Gastrocnemius medialis (tissue), 4 donors: ENCODE measurements around the gene SRM.

Experiments used
- CTCF ChIP-seq, 5 experiments: fragments of 450-650 bp in 3 of 5; fragments of 200-600 bp in 2 of 5; sonication (generic) in 2 of 5; IDR thresholded peaks in 4 of 5; conservative IDR thresholded peaks in 1 of 5; 1 replicate in 4 of 5; 2 replicates in 1 of 5; pipeline ENCODE4 v1.5.1; 2016 to 2019; ENCODE audit warnings: antibody characterized with exemption in 5 of 5, mild to moderate bottlenecking in 3 of 5, moderate library complexity in 3 of 5
- POLR2A ChIP-seq, 2 donors: fragments of 450-650 bp; IDR thresholded peaks; one replicate each; pipeline ENCODE4 v1.6.1; 2017; ENCODE audit warnings: antibody characterized with exemption in 2 of 2, mild to moderate bottlenecking in 2 of 2, moderate library complexity in 2 of 2

DNA sequence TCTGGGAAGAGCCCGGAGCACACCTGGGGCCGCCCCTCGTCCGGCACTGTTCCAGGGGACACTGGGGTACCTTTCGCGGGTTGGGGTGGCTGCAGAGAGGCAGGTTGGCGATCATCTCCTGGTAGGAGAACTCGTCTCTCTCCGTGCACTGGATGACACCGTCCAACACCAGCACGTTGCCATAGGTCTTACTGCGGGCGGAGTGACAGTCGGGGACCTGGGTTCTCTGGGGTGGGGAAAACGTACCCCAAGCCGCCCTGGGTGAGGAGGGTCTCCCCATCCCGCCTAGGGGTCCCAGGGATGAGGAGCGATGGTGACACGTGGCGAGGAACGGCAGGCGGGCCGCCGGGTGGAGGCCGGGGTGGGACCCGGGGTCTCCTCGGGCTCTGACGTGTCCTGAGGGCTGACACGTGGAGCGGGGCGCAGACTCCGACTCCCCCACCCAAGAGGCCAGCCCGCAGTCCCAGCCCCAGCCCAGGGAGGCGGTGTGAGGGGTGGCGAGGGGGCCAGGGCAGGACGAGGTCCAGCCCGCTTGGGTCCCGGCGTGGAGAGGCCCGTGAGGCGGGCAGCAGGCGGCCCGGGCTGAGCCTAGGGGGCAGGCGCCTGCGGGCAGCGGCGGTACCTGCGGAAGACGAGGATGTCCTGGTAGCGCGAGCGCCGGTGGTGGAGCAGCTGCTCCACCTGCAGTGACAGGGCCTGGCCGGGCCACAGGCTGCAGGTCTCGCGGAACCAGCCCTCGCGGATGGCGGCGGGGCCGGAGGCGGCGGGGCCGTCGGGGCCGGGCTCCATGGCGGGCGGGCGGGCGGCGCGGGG, 457 bp downstream of the SRM start:
- no peak for TF ChIP-seq CTCF (IDR thresholded peaks at IDR 0.05 in 4 of 5, conservative IDR thresholded peaks at IDR 0.05 in 1 of 5)
- no peak for TF ChIP-seq POLR2A (IDR thresholded peaks at IDR 0.05)
